ENCODE results near the gene CPEB2. TPM values are rescaled to one million over a fixed set of nuclear protein-coding genes. Genes with fewer than 3 reads are reported as not detected.
A peak's percentile ranks its signal among the peaks of the same experiment; 100 is the strongest.

The CPEB2 gene
- total RNA-seq, 1 donor = 38.9 TPM

GRCh38 chr4:15018361-15018760 lies 16.1 kb downstream of the CPEB2 start:
- TF ChIP-seq, protein P1, sequence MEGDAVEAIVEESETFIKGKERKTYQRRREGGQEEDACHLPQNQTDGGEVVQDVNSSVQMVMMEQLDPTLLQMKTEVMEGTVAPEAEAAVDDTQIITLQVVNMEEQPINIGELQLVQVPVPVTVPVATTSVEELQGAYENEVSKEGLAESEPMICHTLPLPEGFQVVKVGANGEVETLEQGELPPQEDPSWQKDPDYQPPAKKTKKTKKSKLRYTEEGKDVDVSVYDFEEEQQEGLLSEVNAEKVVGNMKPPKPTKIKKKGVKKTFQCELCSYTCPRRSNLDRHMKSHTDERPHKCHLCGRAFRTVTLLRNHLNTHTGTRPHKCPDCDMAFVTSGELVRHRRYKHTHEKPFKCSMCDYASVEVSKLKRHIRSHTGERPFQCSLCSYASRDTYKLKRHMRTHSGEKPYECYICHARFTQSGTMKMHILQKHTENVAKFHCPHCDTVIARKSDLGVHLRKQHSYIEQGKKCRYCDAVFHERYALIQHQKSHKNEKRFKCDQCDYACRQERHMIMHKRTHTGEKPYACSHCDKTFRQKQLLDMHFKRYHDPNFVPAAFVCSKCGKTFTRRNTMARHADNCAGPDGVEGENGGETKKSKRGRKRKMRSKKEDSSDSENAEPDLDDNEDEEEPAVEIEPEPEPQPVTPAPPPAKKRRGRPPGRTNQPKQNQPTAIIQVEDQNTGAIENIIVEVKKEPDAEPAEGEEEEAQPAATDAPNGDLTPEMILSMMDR (IDR thresholded peaks at IDR 0.05; ENCODE audit: insufficient read depth, low read depth, low read length) = no peak
- no peak overlapping the region for H3K4me3 ChIP-seq (ENCODE audit: low read depth, low read length)
- DNase-seq (ENCODE audit: low read depth) = no peak

DNA sequence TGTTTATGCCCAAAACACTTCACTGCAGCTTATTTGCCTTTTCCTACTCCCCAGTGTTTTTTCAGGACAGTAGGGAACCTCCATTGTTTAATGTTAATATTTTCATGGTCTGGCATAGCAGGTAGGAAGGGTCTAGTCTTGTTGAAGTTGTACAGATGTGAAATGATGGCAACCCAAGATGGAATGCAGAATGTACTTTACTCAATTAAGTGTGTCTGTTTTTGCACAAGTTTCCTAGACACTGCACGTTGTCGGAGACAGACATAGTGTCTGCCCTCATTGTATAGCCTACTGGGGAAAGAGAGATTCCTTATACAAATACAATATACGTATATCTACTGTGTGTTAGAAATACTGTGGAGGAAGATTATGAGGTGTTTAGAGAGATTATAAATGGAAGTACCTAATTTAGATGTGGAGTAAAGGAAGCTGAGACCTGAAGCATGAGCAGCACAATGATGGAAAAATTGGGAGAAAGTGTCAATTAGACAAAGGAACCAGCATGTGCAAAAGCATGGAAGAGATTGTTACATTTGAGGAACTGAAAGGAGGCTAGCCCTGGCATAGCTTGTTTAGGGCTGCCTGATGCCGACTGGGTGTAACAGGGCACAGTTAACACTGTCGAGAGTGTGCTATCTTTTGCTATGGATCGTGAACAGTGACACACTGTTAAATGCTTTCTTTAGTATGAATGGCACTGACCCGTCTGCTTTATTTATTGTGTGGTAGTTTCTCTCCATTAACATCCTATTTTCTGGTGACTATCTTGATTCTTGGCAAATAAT lies 18.4 kb downstream of the CPEB2 start:
- TF ChIP-seq, protein P1 (IDR thresholded peaks at IDR 0.05; ENCODE audit: insufficient read depth, low read depth, low read length) = no peak
- no peak overlapping the region for H3K4me3 ChIP-seq (ENCODE audit: low read depth, low read length)
- no peak for DNase-seq (ENCODE audit: low read depth)

DNA sequence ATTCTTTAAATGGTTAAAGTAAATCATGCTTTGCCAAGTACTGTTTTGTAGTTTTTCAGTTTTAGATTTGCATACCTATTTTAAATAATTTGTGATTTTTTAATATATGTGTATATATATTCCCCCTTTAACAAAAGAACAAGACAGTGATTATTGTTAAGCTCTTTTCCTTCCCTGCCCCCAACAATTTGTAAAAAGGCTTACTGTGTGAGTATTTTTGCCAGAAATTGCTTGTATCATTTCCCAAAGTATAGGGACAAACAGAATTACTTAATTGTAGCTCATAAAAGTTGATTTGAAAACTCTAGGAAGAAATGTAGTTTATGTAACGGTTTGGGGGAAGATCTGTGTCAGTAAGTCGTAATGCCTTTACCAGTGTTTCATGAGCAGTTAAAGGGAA lies 19.0 kb downstream of the CPEB2 start:
- peak; percentile 63 for DNase-seq (ENCODE audit: low read depth)
- TF ChIP-seq, protein P1 (IDR thresholded peaks at IDR 0.05; ENCODE audit: insufficient read depth, low read depth, low read length) = no peak
- H3K4me3 ChIP-seq (ENCODE audit: low read depth, low read length) = no peak overlapping the region

DNA sequence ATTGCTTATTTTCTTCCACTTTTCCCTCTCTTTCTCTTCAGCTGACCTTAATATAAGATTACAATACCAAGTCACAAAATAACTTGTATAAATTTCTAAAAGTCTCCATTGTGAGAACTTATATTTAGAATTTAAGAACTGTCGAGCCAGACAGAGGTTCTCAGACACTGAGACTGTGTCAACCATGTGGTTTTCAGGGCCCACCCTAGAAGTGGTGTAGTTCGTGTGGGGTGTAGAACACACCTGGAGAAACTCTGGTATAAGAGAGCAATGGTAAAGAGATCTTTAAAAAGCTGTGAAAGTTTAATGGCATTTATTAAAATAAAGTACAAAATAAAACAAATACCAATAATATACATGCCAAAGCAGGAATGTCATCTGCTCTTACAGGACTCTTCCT lies 19.7 kb downstream of the CPEB2 start:
- TF ChIP-seq, protein P1 (IDR thresholded peaks at IDR 0.05; ENCODE audit: insufficient read depth, low read depth, low read length) = no peak
- no peak overlapping the region for H3K4me3 ChIP-seq (ENCODE audit: low read depth, low read length)
- DNase-seq (ENCODE audit: low read depth) = no peak

DNA sequence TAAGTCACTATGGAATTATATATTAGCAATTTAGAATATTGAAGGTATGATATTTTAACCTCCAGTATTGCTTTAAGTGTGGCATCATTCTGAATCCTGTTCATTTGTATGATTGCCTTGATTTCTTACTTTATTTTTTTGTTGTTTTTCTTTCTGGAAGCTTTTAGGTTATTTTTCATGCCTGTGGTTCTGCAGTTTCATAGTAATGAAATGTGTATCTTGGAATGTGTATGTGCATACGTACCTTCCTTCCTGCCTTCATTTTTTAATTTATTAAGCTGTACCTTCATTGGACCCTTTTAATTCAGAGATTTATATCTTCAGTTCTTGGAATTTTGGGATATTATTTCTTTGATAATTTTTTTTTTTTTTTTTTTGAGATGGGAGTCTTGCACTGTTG lies 22.1 kb downstream of the CPEB2 start:
- H3K4me3 ChIP-seq (ENCODE audit: low read depth, low read length) = no peak overlapping the region
- TF ChIP-seq, protein P1 (IDR thresholded peaks at IDR 0.05; ENCODE audit: insufficient read depth, low read depth, low read length) = no peak
- DNase-seq (ENCODE audit: low read depth) = peak; percentile 31

GRCh38 chr4:15025693-15026092 lies 23.4 kb downstream of the CPEB2 start:
- TF ChIP-seq, protein P1 (IDR thresholded peaks at IDR 0.05; ENCODE audit: insufficient read depth, low read depth, low read length) = no peak

More at GRCh38 chr4:15025693-15026092, 23.4 kb downstream of the CPEB2 start:
- no peak for DNase-seq (ENCODE audit: low read depth)
- H3K4me3 ChIP-seq (ENCODE audit: low read depth, low read length) = no peak overlapping the region

Data from fibroblast of villous mesenchyme (primary cell).